ENCODE results near the gene PHTF2.

Gene PHTF2

DNA sequence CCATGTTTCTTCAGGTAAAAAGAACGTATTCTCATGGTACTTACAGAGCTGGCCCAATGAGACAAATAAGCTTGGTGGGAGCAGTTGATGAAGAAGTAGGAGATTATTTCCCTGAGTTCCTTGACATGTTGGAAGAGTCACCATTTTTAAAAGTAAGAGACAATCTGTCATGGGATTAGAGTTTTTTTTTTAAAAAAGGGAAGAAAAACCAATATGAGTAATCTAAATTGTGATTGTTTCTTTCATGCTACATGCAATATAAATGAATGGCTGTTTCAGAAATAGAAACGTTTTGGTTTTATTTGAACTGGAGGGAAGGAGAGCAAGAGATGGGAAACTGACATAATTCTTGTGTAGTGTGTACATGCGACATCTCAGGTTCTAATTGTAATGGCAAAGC, 33.1 kb upstream of the PHTF2 start:
- no peak overlapping the region for H3K4me3 ChIP-seq (ENCODE audit: low read depth, low read length)
- no peak for DNase-seq (ENCODE audit: low read depth)
- in situ Hi-C loops (cut with HindIII; ENCODE audit: low sequenced_read_pairs) = no loop called here
- TF ChIP-seq, protein P1, sequence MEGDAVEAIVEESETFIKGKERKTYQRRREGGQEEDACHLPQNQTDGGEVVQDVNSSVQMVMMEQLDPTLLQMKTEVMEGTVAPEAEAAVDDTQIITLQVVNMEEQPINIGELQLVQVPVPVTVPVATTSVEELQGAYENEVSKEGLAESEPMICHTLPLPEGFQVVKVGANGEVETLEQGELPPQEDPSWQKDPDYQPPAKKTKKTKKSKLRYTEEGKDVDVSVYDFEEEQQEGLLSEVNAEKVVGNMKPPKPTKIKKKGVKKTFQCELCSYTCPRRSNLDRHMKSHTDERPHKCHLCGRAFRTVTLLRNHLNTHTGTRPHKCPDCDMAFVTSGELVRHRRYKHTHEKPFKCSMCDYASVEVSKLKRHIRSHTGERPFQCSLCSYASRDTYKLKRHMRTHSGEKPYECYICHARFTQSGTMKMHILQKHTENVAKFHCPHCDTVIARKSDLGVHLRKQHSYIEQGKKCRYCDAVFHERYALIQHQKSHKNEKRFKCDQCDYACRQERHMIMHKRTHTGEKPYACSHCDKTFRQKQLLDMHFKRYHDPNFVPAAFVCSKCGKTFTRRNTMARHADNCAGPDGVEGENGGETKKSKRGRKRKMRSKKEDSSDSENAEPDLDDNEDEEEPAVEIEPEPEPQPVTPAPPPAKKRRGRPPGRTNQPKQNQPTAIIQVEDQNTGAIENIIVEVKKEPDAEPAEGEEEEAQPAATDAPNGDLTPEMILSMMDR (IDR thresholded peaks at IDR 0.05; ENCODE audit: low read depth, low read length, missing control alignments) = no peak

DNA sequence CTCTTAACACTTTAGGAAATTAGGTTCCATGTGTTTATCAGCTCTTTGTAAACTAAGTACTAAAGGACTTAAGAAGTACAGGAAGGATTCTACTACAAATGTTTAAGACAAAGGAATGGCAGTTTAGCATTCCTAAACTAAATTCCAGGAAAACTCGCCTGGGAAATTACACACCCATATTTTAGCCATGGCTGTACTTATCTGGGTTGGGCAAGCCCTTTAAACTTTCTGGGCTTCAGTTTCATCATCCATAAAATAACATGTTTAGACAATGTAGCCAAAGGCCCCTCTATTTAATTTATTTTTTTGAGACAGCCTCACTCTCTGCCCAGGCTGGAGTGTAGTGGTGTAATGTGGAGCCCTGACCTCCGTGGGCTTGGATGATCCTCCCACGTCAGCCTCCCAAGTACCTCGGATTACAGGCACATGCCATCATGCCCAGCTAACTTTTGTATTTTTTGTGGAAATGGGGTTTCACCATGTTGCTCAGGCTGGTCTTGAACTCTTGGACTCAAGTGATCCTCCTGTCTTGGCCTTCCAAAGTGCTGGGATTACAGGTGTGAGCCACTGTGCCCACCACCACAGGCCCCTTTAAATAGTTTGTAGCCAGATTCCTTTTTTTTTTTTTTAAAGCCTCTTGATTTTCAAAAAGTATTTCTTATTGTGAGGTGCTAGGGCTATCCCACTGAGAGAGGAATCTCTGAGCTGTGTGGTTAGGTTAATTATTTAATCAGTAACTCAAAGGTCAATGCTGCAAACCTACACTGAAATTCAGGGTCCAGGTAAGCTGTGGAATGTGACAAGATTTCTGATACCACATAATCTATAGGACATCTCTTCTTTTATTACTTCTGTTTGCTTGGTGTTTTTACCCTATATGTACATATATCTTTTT, 32.4 kb upstream of the PHTF2 start:
- in situ Hi-C loops (cut with HindIII; ENCODE audit: low sequenced_read_pairs) = no loop called here
- DNase-seq (ENCODE audit: low read depth) = no peak
- TF ChIP-seq, protein P1 (IDR thresholded peaks at IDR 0.05; ENCODE audit: low read depth, low read length, missing control alignments) = no peak
- H3K4me3 ChIP-seq (ENCODE audit: low read depth, low read length) = no peak overlapping the region

DNA sequence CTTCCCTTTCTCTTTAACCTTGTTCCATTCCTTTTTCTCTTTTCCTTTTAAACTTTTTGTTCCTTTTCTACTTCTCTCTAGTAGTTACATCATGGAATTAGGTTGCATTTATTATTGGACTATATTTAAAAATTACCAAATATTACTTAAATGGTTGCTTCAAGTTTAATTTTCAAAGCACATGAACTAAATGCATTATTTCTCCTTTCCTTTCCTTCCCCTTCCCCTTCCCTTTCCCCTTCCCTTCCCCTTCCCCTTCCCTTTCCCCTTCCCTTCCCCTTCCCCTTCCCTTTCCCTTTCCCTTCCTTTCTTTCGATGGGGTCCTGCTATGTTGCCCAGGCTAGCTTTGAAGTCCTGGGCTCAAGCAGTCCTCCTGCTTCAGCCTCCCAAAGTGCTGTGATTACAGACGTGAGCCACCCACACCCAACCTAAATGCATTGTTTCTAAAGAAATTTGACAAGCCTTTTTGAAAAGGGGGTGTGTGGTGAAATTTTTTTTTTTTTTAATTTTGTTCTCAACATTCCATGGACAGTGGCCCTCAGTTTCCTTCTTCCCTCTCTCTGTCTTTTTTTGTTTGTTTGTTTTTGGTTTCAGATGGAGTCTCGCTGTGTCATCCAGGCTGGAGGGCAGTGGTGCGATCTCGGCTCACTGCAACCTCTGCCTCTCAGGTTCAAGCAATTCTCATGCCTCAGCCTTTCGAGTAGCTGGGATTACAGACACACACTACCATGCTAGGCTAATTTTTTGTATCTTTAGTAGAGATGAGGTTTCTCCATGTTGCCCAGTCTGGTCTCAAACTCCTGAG, 31.6 kb upstream of the PHTF2 start:
- DNase-seq (ENCODE audit: low read depth) = no peak
- TF ChIP-seq, protein P1 (IDR thresholded peaks at IDR 0.05; ENCODE audit: low read depth, low read length, missing control alignments) = no peak
- H3K4me3 ChIP-seq (ENCODE audit: low read depth, low read length) = no peak overlapping the region
- in situ Hi-C loops (cut with HindIII; ENCODE audit: low sequenced_read_pairs) = no loop called here

DNA sequence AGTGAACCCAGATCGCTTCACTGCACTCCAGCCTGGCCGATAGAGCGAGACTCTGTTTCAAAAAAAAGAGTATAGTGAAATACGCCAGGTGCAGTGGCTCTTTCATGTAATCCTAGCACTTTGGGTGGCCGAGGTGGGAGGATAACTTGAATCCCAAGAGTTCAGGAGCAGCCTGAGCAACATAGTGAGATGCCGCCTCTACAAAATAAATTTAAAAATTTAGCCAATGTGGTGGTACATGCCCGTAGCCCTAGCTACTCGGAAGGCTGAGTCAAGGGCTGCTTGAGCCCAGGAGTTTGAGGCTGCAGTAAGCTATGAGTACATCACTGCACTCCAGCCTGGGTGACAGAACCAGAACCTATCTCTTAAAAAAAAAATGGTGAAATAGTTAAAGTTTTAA, 28.3 kb upstream of the PHTF2 start:
- no peak for DNase-seq (ENCODE audit: low read depth)
- no peak overlapping the region for H3K4me3 ChIP-seq (ENCODE audit: low read depth, low read length)
- in situ Hi-C loops (cut with HindIII; ENCODE audit: low sequenced_read_pairs) = no loop called here
- TF ChIP-seq, protein P1 (IDR thresholded peaks at IDR 0.05; ENCODE audit: low read depth, low read length, missing control alignments) = no peak

DNA sequence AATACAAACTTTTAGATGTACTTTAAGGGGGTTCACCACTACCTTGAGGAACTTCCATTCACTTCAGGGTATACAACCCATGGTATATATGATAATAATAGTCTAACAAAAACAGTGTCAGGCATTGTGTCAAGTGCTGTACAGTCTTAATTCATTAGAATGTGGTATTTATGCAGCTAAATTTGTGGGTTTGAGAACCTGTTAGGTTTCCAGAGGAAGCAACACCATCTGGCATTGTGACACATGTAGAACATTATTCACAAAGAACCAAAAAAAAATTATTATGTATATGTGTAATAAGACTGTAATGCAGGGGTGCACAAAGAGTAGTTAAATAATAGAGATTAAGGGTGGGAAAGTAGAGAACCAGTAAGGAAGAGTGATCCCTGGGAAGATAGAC, 26.7 kb upstream of the PHTF2 start:
- TF ChIP-seq, protein P1 (IDR thresholded peaks at IDR 0.05; ENCODE audit: low read depth, low read length, missing control alignments) = no peak
- in situ Hi-C loops (cut with HindIII; ENCODE audit: low sequenced_read_pairs) = no loop called here
- no peak for DNase-seq (ENCODE audit: low read depth)
- no peak overlapping the region for H3K4me3 ChIP-seq (ENCODE audit: low read depth, low read length)

DNA sequence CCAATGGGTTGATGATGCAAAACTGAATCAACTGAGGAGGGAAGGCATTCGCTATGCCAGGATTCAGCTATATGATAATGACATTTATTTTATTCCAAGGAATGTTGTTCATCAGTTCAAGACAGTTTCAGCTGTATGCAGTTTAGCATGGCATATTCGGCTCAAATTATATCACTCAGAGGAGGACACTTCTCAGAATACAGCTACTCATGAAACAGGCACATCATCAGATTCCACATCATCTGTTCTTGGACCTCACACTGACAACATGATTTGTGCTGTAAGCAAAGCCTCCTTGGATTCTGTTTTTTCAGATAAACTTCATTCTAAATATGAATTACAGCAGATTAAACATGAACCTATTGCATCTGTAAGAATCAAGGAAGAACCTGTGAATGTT, 20.0 kb upstream of the PHTF2 start:
- TF ChIP-seq, protein P1 (IDR thresholded peaks at IDR 0.05; ENCODE audit: low read depth, low read length, missing control alignments) = no peak
- DNase-seq (ENCODE audit: low read depth) = no peak
- no peak overlapping the region for H3K4me3 ChIP-seq (ENCODE audit: low read depth, low read length)
- in situ Hi-C loops (cut with HindIII; ENCODE audit: low sequenced_read_pairs) = no loop called here

All from astrocyte of the cerebellum (primary cell).